ENCODE data around the gene LMAN1L. TPM values are rescaled to one million over a fixed set of nuclear protein-coding genes. Genes with fewer than 3 reads are reported as not detected.
A peak's percentile ranks its signal among the peaks of the same experiment; 100 is the strongest.

The LMAN1L gene
- total RNA-seq, 4 donors from 2014 or later: not detected

- DNase-seq: no peak
- TF ChIP-seq, protein P1, sequence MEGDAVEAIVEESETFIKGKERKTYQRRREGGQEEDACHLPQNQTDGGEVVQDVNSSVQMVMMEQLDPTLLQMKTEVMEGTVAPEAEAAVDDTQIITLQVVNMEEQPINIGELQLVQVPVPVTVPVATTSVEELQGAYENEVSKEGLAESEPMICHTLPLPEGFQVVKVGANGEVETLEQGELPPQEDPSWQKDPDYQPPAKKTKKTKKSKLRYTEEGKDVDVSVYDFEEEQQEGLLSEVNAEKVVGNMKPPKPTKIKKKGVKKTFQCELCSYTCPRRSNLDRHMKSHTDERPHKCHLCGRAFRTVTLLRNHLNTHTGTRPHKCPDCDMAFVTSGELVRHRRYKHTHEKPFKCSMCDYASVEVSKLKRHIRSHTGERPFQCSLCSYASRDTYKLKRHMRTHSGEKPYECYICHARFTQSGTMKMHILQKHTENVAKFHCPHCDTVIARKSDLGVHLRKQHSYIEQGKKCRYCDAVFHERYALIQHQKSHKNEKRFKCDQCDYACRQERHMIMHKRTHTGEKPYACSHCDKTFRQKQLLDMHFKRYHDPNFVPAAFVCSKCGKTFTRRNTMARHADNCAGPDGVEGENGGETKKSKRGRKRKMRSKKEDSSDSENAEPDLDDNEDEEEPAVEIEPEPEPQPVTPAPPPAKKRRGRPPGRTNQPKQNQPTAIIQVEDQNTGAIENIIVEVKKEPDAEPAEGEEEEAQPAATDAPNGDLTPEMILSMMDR (IDR thresholded peaks at IDR 0.05): no peak
- no peak for TF ChIP-seq POLR2A (IDR thresholded peaks at IDR 0.05)
- Histone ChIP-seq H3K36me3 (peaks cover 0 to 51% (median 0%) of the 10 kb centered on the region in 3 donors), H3K27me3 (no peaks in the 10 kb centered on the region), H3K9me3 (no peaks in the 10 kb centered on the region), H3K27ac (no peak overlapping the region), H3K4me3 (no peak overlapping the region), H3K4me1 (peaks cover 14 to 45% (median 19%) of the 10 kb centered on the region in 4 donors)
These were observed 41.9 kb downstream of the LMAN1L start for GRCh38 chr15:74854453-74855022.

DNA sequence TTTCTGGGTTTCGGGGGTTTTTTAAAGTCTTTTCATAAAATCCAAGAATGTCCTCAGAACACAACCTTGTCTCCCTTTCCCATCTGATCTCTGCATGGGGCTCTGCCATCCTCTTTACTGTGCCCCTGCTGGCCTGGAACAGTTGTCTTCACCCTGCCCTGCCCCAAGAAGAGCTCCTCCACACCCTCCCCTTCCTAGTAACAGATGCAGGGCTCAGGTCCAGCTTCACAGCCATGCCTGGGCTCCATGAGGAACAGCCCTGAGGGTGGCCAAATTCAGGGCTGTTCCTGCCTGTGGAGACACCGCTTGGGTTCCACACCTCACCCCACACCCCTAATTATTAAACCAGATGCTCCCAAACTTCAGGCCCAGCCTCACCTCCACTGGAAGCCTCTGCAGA is 43.2 kb downstream of the LMAN1L start:
- H3K4me1 ChIP-seq: peaks cover 14 to 51% (median 23%) of the 10 kb centered on the region in 4 donors
- H3K27ac ChIP-seq: no peak overlapping the region
- H3K36me3 ChIP-seq: peaks cover 0 to 38% (median 0%) of the 10 kb centered on the region in 3 donors
- H3K4me3 ChIP-seq: no peak overlapping the region
- H3K27me3 ChIP-seq: no peaks in the 10 kb centered on the region
- TF ChIP-seq POLR2A (IDR thresholded peaks at IDR 0.05): no peak
- TF ChIP-seq, protein P1 (IDR thresholded peaks at IDR 0.05): no peak
- no peak for DNase-seq
- no peaks in the 10 kb centered on the region for H3K9me3 ChIP-seq

GRCh38 chr15:74856537-74856936 is 43.9 kb downstream of the LMAN1L start:
- Histone ChIP-seq H3K27ac (peak overlapping the region; percentile 23 to 77 (median 51)), H3K4me1 (peaks cover 14 to 47% (median 23%) of the 10 kb centered on the region in 4 donors)

GRCh38 chr15:74857082-74857655 is 44.5 kb downstream of the LMAN1L start:
- peak overlapping the region; percentile 23 to 77 (median 51) for H3K27ac ChIP-seq
- H3K36me3 ChIP-seq: peaks cover 0 to 25% (median 0%) of the 10 kb centered on the region in 3 donors
- peaks cover 14 to 47% (median 23%) of the 10 kb centered on the region in 4 donors for H3K4me1 ChIP-seq
- no peaks in the 10 kb centered on the region for H3K9me3 ChIP-seq
- no peak overlapping the region for H3K4me3 ChIP-seq
- no peaks in the 10 kb centered on the region for H3K27me3 ChIP-seq
- TF ChIP-seq, protein P1 (IDR thresholded peaks at IDR 0.05): no peak
- no peak for TF ChIP-seq POLR2A (IDR thresholded peaks at IDR 0.05)
- DNase-seq: peak in 2 of 3 donors; percentile 35 to 72

More at GRCh38 chr15:74856537-74856936, 43.9 kb downstream of the LMAN1L start:
- peaks cover 0 to 31% (median 0%) of the 10 kb centered on the region in 3 donors for H3K36me3 ChIP-seq
- no peak for TF ChIP-seq POLR2A (IDR thresholded peaks at IDR 0.05)
- TF ChIP-seq, protein P1 (IDR thresholded peaks at IDR 0.05): no peak
- no peak overlapping the region for H3K4me3 ChIP-seq
- DNase-seq: no peak
- no peaks in the 10 kb centered on the region for H3K27me3 ChIP-seq
- no peaks in the 10 kb centered on the region for H3K9me3 ChIP-seq

DNA sequence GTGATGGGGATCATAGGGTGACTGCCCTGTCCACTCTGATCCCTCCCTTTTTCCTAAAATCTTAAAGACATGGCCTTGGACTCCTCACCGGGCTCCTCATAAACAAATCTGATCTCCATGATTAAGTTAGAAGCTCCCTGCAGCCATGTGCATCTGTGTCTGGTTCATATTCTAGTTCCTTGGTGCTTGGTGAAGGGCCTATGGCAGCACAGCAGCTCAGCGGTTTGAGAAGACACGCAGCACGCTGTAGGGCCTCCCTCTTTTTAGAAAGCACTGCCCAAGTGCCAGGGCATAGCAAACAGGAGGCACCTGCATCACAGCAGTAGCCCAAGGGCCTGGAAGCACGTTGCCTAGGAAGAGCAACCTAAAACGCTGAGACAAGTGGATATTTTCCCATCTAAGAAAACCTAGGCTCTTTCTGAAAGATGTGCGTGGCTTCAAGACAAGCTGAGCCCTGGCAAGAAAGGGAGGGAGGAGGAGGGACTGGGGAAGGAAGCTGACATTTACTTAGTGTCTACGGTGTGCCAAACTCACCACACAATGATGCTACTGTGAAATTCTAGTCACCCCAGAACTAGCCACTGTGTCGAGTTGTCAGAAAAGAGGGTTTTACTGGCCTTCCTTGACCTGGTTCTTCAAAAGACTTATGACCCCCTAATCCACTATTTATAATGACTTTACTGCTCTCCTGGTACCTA is 45.2 kb downstream of the LMAN1L start:
- TF ChIP-seq, protein P1 (IDR thresholded peaks at IDR 0.05): no peak
- TF ChIP-seq POLR2A (IDR thresholded peaks at IDR 0.05): no peak
- DNase-seq: no peak
- H3K36me3 ChIP-seq: peaks cover 0 to 18% (median 0%) of the 10 kb centered on the region in 3 donors

More for the DNA sequence above, 45.2 kb downstream of the LMAN1L start:
- no peak overlapping the region for H3K4me3 ChIP-seq
- no peaks in the 10 kb centered on the region for H3K27me3 ChIP-seq
- H3K9me3 ChIP-seq: no peaks in the 10 kb centered on the region
- H3K27ac ChIP-seq: peak overlapping the region; percentile 4 to 77 (median 51)
- H3K4me1 ChIP-seq: peaks cover 14 to 47% (median 23%) of the 10 kb centered on the region in 4 donors

Measured in Peyer's patch (tissue), 4 donors.